Measurements from ENCODE around the gene MAP3K10.
A peak's percentile ranks its signal among the peaks of the same experiment; 100 is the strongest.

The MAP3K10 gene

DNA sequence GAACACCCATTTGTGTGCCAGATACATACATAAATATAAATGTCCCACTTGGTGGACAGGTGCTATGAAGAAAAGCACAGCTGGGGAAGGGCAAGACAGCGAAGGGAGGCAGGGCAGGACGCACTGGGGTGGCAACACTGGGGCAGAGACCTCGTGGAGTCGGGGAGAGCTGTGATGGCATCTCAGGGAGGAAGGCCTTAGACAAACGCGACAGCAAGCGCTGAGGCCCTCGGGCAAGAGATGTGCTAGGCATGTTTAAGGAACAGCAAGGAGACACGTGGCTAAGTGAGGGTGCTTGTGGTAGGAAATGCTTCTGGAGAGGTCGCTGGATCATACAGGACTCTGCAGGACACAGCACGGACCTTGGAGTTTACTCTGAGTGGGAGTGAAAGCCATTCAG, 58.6 kb downstream of the MAP3K10 start:
- DNase-seq (ENCODE audit: low spot score), result no peak

DNA sequence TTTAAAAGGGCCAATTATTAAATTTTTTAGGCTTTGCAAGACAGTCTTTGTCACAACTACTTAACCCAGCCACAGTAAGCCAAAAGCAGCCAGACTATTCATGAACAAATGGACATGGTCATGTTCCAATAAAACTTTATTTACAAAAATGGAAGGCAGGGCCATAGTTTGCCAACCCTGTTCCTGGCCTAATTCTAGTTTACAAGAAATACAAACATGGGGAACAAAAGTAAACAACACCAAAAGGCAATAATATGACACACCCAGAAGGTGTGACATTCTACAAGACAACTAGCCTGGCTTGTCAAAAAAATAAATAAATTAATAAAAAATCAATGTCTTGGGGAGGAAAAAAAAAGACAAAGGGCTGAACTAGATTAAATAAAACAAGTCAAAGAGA, 60.0 kb downstream of the MAP3K10 start:
- DNase-seq (ENCODE audit: low spot score), result no peak

GRCh38 chr19:40251991-40252390, 60.8 kb downstream of the MAP3K10 start:
- DNase-seq (ENCODE audit: low spot score), result no peak

- no peak for DNase-seq (ENCODE audit: low spot score)
These were observed 61.2 kb downstream of the MAP3K10 start for GRCh38 chr19:40252395-40252794.

DNA sequence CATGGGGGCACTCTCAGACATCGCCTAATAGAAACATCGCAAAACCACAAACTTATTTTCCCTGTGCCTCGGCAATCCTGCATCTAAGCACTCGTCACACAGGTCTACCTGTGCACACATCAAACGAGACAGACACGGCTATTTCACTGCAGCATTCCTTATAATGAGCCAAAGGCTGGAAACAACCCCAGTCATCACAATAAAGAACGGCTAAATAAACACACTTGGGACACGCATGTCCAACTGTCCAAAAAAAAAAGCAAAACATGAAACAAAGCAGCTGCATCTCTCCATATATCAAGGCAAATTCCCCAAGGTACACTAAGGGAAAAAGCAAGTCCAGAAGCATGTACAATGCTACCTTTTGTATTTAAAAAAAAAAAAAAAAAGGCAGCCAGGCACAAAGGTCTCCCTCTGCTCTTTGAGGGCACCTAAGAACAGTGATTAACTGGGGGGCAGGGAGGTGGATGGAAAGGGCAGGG, 62.4 kb downstream of the MAP3K10 start:
- no peak for DNase-seq (ENCODE audit: low spot score)

DNA sequence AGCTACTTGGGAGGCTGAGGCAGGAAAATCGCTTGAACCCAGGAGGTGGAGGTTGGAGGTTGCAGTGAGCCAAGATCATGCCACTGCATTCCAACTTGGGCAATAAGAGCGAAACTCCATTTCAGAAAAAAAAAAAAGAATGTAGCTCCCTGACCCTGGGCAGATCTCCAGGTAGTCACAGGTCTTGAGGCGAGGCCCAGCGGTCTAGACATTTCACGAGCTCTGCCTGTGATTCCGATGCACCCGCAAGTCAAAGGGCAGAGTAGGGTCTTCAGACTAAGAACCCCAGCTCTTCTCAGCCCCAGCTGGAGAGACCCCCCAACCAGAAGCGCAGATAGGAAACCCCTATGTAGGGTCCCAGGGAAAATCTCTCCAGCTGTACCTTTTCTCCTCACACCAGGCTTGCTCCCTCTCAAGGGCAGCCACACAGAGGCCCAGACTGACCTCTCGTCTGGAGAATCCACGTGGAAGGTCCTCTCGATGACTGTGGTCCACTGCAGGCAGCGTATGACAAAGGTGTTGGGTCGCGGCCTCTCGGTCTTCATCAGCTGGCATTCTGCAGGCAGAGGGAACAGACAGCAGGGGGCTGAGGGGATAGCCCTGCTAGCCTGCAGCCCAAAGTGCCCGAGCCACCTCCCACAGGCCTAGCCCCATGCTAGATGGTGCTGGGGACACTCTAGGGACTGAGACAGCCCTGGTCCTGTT, 63.6 kb downstream of the MAP3K10 start:
- no peak for DNase-seq (ENCODE audit: low spot score)

GRCh38 chr19:40255619-40256166, 64.5 kb downstream of the MAP3K10 start:
- no peak for DNase-seq (ENCODE audit: low spot score)

DNA sequence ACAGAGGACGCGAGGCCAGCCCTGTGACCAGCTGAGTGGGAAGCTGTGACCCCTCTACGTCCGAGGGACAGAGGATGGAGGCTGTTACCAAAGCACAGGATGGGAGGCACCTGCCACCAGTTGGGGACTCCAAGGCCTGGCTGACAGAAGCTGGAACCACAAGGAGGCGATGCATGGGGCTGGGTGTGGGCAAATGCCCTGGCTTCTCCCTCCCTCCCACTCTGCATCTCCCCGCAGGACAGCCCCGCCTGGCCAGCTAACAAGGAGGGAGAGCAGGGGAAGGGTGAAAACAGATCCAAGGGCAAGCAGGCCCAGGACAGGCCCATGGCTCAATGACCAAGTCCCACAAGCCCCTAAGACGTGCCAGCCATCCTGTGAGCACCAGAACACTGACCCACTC, 65.3 kb downstream of the MAP3K10 start:
- DNase-seq (ENCODE audit: low spot score), result no peak

DNA sequence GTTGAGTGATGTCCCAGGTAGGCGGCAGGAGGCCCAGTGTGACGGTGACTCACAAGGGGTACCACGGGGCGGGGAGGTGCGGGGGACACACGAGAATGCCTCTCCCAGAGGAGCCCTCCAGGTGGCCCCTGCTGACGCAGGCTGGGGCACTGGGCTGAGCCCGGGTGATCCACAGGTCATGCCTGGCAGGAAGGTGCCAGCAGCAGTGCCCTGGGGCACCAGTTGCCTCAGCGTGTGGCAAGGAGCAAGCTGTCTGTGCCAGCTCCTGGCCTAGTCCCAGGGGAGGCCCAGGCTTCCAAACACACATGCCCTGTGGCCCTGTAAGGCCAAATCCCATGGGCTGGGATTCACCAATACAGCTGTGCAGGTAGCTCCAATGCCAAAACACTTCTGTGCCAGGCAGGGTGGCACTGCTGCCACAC, 65.9 kb downstream of the MAP3K10 start:
- DNase-seq (ENCODE audit: low spot score), result peak; percentile 41

DNA sequence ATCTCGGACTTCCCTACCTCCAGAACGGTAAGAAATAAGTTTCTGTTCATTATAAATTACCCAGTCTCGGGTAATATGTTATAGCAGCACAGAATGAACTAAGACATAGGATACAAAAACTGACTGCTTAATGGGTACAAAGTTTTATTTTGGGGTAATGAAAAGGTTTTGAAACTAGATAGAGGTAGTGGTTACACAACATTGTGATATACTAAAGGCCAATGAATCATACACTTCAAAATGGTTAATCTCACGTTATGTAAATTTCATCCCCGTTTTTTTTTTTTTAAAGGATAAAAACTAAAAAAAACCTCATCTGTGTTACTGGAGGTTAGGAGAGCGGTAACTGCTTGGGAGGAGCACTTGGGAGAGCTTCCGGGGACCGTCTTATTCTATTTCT, 70.4 kb downstream of the MAP3K10 start:
- DNase-seq (ENCODE audit: low spot score), result no peak

GRCh38 chr19:40262422-40262821, 71.2 kb downstream of the MAP3K10 start:
- DNase-seq (ENCODE audit: low spot score), result no peak

GRCh38 chr19:40263440-40264313, 72.5 kb downstream of the MAP3K10 start:
- DNase-seq (ENCODE audit: low spot score), result no peak

- DNase-seq (ENCODE audit: low spot score), result no peak
These were observed 73.3 kb downstream of the MAP3K10 start for GRCh38 chr19:40264314-40265054.
